NCI-H1417 (cell line): ENCODE results near the gene KCND2.
"Not testable (repeated sequence)": the region's sequence is repeated elsewhere in the genome, so short reads cannot be mapped to it uniquely, and the experiment has no call there.

ENCODE experiments used
- DNase-seq, 3 experiments: peaks; one replicate each; lab custom pipeline; 2025; lab: John Stamatoyannopoulos, UW

Gene KCND2

GRCh38 chr7:120743128-120743527 lies 470.2 kb downstream of the KCND2 start:
- DNase-seq = peak in 2 of 3 experiments; percentile 10 to 38

GRCh38 chr7:120760050-120760449 lies 487.1 kb downstream of the KCND2 start:
- DNase-seq = no peak

GRCh38 chr7:120760851-120761250 lies 487.9 kb downstream of the KCND2 start:
- no peak for DNase-seq

GRCh38 chr7:120770206-120770605 lies 497.2 kb downstream of the KCND2 start:
- DNase-seq = peak in 1 of 3 experiments; percentile 20

GRCh38 chr7:120774481-120774880 lies 501.5 kb downstream of the KCND2 start:
- peak in 1 of 3 experiments; percentile 9 for DNase-seq

GRCh38 chr7:120775755-120776154 lies 502.8 kb downstream of the KCND2 start:
- DNase-seq = no peak

DNA sequence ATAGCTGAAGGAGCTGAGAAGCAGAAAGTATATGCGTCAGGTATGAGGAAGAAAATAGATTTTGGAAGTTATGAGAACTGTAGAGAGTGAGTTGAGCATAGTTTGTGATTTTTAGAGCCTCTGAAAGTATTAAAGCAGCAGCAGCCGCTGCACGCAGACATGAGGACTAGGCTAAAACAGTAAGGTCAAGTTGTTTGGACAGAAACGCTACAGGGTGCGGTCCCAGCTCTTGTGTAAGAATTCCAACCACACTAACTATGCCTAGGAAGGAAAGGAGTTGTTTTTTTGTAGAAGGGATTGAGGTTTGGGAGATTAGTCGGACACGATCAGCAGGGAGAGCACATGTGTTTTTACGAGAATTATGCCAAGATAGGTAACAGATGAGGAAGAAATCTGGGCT lies 506.1 kb downstream of the KCND2 start:
- not testable (repeated sequence) for DNase-seq

GRCh38 chr7:120780451-120780850 lies 507.5 kb downstream of the KCND2 start:
- not testable (repeated sequence) for DNase-seq

DNA sequence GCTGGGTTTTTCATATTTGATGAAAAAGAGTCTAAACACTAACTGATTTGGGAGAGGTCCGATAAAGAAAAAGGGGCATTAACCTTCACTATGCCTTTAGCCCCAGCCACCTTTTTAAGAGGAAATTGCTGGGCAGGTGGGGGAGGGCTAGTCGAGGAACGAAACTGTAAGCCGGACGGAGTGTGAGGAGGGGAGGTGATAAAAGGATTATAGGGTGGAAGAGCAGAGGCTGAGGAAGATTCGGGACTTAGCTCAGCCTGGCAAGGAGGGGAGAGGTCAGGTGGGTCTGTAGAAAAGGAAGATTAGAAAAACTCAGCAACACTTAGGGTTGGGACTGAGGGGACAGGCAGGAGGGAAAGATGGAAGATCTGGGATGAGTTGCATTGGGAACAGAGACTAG lies 508.0 kb downstream of the KCND2 start:
- no peak for DNase-seq

GRCh38 chr7:120781924-120782323 lies 508.9 kb downstream of the KCND2 start:
- not testable (repeated sequence) for DNase-seq

DNA sequence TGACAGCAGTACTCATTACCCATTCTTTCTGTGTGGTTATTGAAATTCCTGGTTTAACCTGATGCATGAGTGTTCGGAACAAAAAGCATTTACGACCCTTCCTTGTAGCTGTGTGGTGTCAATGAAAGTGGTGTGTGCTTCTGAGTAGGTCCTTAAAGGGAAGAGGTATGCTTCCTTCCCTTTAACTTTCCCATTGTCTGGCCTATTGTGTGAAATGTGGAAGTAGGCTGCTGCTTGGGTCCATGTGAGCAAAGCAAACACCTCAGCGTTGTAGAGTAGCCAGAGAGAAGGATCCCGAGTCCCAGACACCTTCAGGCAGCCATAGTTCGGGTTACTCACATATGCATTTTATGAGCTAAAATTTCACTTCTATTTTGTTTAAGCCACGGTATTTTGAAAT lies 510.3 kb downstream of the KCND2 start:
- DNase-seq = no peak

DNA sequence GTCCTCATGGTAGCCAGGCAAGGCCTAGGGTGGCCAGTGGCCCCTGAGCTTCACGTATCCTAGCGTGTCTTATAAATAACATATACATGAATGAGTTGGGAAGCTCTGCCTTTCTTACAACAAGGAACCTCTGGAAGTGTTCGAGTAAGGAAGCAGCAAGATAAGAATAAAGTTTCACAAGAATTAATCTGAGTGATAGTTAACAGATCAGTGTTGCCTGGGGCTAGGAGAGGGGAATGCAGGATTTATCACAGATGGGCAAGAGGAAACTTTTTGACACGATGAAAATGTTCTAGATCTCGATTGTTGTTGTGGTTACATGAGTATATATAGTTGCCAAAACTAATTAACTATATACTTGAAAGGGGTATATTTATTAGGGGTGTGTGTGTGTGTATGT lies 510.7 kb downstream of the KCND2 start:
- DNase-seq = no peak

DNA sequence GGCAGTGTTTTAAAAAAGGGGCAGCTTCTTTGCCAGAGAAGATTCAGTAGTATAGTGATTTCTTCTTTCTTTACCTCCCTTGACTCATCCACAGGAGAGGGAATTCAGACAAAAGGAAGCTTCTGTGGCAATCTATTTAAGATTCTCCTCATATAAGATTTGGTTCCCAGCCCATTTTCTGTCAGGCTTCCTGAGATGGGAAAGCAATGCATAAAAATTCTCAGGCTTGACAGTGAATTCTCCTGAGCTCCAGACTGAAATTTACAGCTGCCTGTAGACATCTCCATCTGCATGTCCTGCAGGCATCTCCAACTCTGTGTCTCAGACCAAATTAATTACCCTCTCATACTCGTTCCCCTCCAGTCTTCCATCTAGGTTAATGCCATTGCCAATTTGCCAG lies 512.1 kb downstream of the KCND2 start:
- no peak for DNase-seq

DNA sequence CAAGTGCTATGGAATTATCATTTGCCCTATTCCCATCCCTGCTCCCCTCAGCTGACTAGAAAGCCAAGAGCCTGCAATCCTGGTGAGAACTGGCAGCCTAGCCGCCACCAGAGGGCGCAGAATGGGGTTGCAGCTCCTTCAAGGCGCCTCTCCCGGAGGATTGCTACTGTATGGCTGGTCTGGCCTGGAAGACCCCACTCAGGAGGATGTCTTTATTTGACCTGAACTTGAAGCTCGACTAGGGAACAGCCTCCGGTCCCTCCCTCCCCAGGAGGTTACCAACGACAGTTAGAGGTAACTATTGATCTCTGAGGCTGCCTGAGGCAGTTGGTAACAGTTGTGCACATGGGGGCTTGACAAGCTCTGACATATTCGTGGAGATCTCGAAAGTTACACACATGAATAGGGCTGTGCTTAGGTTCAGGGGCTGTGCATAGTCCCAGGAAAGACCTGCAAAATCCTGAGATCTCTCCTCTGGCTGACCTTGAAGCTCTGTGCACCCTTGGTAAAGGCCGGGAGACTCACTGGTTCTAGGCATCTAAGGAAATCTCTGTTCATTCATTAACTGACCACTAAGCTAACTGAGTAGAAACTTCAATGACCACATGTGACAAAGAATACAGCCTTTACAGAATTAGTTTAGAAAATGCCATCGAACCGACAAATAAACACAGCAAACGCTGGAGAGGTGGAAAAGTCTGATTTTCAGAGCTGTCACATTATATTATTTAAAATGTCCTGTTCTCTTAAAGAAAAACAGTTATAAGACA lies 519.3 kb downstream of the KCND2 start:
- peak; percentile 24 to 76 (median 65) for DNase-seq

DNA sequence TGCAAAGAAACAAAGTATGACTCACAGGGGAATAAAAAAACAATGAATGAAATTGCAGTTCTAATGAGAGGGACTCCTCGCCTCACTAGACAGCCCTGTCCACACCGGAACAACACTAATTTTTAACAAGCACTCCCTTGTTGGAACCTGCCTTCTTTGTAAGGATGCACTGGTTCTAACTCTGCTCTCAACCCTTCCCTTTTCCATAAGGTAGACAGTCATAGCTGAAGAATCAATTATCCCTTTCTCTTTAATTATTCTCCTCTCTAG lies 519.8 kb downstream of the KCND2 start:
- DNase-seq = no peak

- DNase-seq = no peak
These were observed 520.4 kb downstream of the KCND2 start for GRCh38 chr7:120793213-120793936.

- peak in 1 of 3 experiments; percentile 55 for DNase-seq
These were observed 521.2 kb downstream of the KCND2 start for GRCh38 chr7:120794106-120794729.

GRCh38 chr7:120797026-120797645 lies 524.2 kb downstream of the KCND2 start:
- no peak for DNase-seq

GRCh38 chr7:120799147-120799546 lies 526.2 kb downstream of the KCND2 start:
- peak in 1 of 3 experiments; percentile 36 for DNase-seq
